NCI-H1417 (cell line): ENCODE measurements around the gene MAGEC3.

Source experiments
- DNase-seq, 3 experiments: peaks; one replicate each; lab custom pipeline; 2025; lab: John Stamatoyannopoulos, UW

Gene MAGEC3

GRCh38 chrX:141945426-141945825 is 107.3 kb downstream of the MAGEC3 start:
- no peak for DNase-seq

DNA sequence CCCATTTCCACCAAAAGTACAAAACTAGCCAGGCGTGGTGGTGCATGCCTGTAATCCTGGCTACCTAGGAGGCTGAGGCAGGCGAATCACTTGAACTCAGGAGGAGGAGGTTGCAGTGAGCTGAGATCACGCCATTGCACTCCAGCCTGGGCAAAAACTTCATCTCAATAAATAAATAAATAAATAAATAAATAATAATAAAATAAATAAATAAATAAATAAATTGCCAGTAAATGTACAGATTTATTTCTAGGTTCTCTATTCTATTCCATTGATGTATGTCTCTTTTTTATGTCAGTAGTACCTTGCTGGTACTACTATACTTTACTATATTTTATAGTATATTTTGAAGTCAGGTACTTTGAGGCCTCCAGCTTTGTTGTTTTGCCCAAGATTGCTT is 109.2 kb downstream of the MAGEC3 start:
- DNase-seq, result no peak
